Measurements from ENCODE around the gene PCDHGA10.
A peak's percentile ranks its signal among the peaks of the same experiment; 100 is the strongest.
"Not testable (repeated sequence)": the region's sequence is repeated elsewhere in the genome, so short reads cannot be mapped to it uniquely, and the experiment has no call there.

Gene PCDHGA10

GRCh38 chr5:141393267-141393666, 19.5 kb upstream of the PCDHGA10 start:
- no peak for DNase-seq

- not testable (repeated sequence) for DNase-seq
Observed at GRCh38 chr5:141394401-141395187, 18.2 kb upstream of the PCDHGA10 start.

- not testable (repeated sequence) for DNase-seq
Observed at GRCh38 chr5:141397756-141398551, 14.8 kb upstream of the PCDHGA10 start, which contains the start of gene PCDHGB5. PCDHGB5 (plus strand) TSS chr5:141397947; CDS start chr5:141398128, 181 bp downstream.

GRCh38 chr5:141398608-141399007, 14.2 kb upstream of the PCDHGA10 start:
- no peak for DNase-seq

- DNase-seq = no peak
Observed at GRCh38 chr5:141399555-141400258, 13.1 kb upstream of the PCDHGA10 start.

- DNase-seq = no peak
Observed at GRCh38 chr5:141402553-141403243, 10.1 kb upstream of the PCDHGA10 start, which contains the start of gene PCDHGA9. PCDHGA9 (plus strand) TSS chr5:141402778; CDS start chr5:141402953, 175 bp downstream.

- DNase-seq = no peak
Observed at GRCh38 chr5:141403387-141403786, 9.4 kb upstream of the PCDHGA10 start.

GRCh38 chr5:141407790-141408505, 4.8 kb upstream of the PCDHGA10 start, which contains the start of gene PCDHGB6:
PCDHGB6 (plus strand) TSS chr5:141408021; CDS start chr5:141408203, 182 bp downstream.
- peak in 1 of 4 experiments; percentile 21 for DNase-seq

GRCh38 chr5:141409598-141410306, 3.0 kb upstream of the PCDHGA10 start:
- no peak for DNase-seq

- no peak for DNase-seq
Observed at GRCh38 chr5:141411575-141411974, 1.2 kb upstream of the PCDHGA10 start.

GRCh38 chr5:141413540-141414069, 818 bp downstream of the PCDHGA10 start:
- DNase-seq = no peak

GRCh38 chr5:141414548-141415274, 1.9 kb downstream of the PCDHGA10 start:
- not testable (repeated sequence) for DNase-seq

- DNase-seq = not testable (repeated sequence)
Observed at GRCh38 chr5:141415275-141415618, 2.5 kb downstream of the PCDHGA10 start.

GRCh38 chr5:141417494-141418172, 4.8 kb downstream of the PCDHGA10 start, which contains the start of gene PCDHGB7:
PCDHGB7 (plus strand) TSS chr5:141417677; CDS start chr5:141417860, 183 bp downstream.
- not testable (repeated sequence) for DNase-seq

GRCh38 chr5:141419074-141419880, 6.5 kb downstream of the PCDHGA10 start:
- no peak for DNase-seq

- no peak for DNase-seq
Observed at GRCh38 chr5:141420855-141421488, 8.2 kb downstream of the PCDHGA10 start, which contains the start of gene PCDHGA11. PCDHGA11 (plus strand) TSS chr5:141421051; CDS start chr5:141421228, 177 bp downstream.

- no peak for DNase-seq
Observed at GRCh38 chr5:141421489-141421855, 8.7 kb downstream of the PCDHGA10 start.
